ENCODE measurements around the gene MERTK.

- TF ChIP-seq CTCF (IDR thresholded peaks at IDR 0.05) (no peak), POLR2A (IDR thresholded peaks at IDR 0.05) (no peak), POLR2AphosphoS5 (IDR thresholded peaks at IDR 0.05) (no peak)
Measured at GRCh38 chr2:111978452-111979170, 80.2 kb downstream of the MERTK start.
